ENCODE measurements around the gene ACOX1. TPM values are rescaled to one million over a fixed set of nuclear protein-coding genes. Genes with fewer than 3 reads are reported as not detected.
A peak's percentile ranks its signal among the peaks of the same experiment; 100 is the strongest.

ACOX1 gene
- total and polyA plus RNA-seq, 2 of the 13 experiments (the other 11 are each of a cell fraction or from before 2014, with no cell fraction given) = 86.4 to 120 TPM

DNA sequence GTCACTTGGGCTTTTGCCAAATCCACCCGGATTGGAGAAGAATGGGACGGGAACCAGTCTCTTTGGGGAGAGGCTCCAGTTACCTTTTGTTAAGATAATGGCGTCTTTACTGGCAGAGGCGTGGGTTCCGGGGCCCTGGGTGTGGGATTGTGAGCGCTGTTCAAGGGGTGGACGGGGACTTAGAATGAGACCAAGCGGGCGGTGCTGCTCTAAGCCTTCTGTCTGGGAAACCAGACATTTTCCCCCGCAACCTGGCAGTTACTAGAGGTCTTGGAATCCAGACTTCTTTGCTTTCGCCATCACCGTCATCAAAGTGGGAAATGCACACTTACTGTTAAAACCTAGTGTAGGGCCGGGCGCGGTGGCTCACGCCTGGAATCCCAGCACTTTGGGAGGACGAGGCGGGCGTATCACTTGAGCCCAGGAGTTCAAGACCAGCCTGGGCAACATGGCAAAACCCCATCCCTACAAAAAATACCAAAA is 780 bp upstream of the ACOX1 start (continued):
- TF ChIP-seq HOXA5 (CRISPR knock-in tag; IDR thresholded peaks at IDR 0.05) = no peak
- TF ChIP-seq ZNF263 (CRISPR knock-in tag; IDR thresholded peaks at IDR 0.05) = peak; percentile 7; the same call in 1 of the 2 replicates
- 0 out of 2 replicates have a peak, but pooled peaks have one; percentile 11 for TF ChIP-seq ZNF20 (CRISPR knock-in tag; IDR thresholded peaks at IDR 0.05)
- TF ChIP-seq, protein P1, sequence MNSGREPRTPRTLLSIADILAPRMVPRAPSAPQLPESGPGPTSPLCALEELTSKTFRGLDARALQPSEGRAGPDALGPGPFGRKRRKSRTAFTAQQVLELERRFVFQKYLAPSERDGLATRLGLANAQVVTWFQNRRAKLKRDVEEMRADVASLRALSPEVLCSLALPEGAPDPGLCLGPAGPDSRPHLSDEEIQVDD (CRISPR knock-in tag; IDR thresholded peaks at IDR 0.05; ENCODE audit: borderline replicate concordance) = no peak
- TF ChIP-seq PHF8 (CRISPR knock-in tag; IDR thresholded peaks at IDR 0.05) = no peak
- TF ChIP-seq NFKBIZ (CRISPR knock-in tag; IDR thresholded peaks at IDR 0.05) = 0 out of 2 replicates have a peak, but pooled peaks have one; percentile 12
- TF ChIP-seq MZF1 (CRISPR knock-in tag; IDR thresholded peaks at IDR 0.05; ENCODE audit: borderline replicate concordance) = no peak
- no peak for TF ChIP-seq TERF1 (CRISPR knock-in tag; IDR thresholded peaks at IDR 0.05)
- no peak for TF ChIP-seq MAFF (IDR thresholded peaks at IDR 0.05; ENCODE audit: low read depth, low read length)
- peak; percentile 13; the same call in 1 of the 2 replicates for TF ChIP-seq ZNF232 (CRISPR knock-in tag; IDR thresholded peaks at IDR 0.05; ENCODE audit: borderline replicate concordance)
- TF ChIP-seq ZNF17 (CRISPR knock-in tag; IDR thresholded peaks at IDR 0.05) = no peak
- no peak for TF ChIP-seq JUNB (CRISPR knock-in tag; IDR thresholded peaks at IDR 0.05; ENCODE audit: borderline replicate concordance)
- TF ChIP-seq EP300 (IDR thresholded peaks at IDR 0.05; ENCODE audit: low read depth in 2 of 2, low read length in 2 of 2) = no peak
- no peak for TF ChIP-seq EP300 (CRISPR knock-in tag; IDR thresholded peaks at IDR 0.05; ENCODE audit: borderline replicate concordance)
- no peak for TF ChIP-seq NONO (IDR thresholded peaks at IDR 0.05)
- TF ChIP-seq NONO (CRISPR knock-in tag; conservative IDR thresholded peaks at IDR 0.05) = no peak
- no peak for TF ChIP-seq HNRNPLL (IDR thresholded peaks at IDR 0.05; ENCODE audit: low read depth, low read length, poor library complexity, severe bottlenecking)
- TF ChIP-seq SRSF4 (IDR thresholded peaks at IDR 0.05; ENCODE audit: low read depth, low read length, poor library complexity, severe bottlenecking) = no peak
- TF ChIP-seq MLLT10 (CRISPR knock-in tag; IDR thresholded peaks at IDR 0.05) = no peak
- 0 out of 2 replicates have a peak, but pooled peaks have one; percentile 2 for TF ChIP-seq TCF7 (IDR thresholded peaks at IDR 0.05; ENCODE audit: low read depth)
- TF ChIP-seq FIP1L1 (IDR thresholded peaks at IDR 0.05; ENCODE audit: borderline replicate concordance, insufficient read depth, low read depth, low read length) = no peak
- no peak for TF ChIP-seq ZNF816 (CRISPR knock-in tag; IDR thresholded peaks at IDR 0.05; ENCODE audit: borderline replicate concordance)
- no peak for TF ChIP-seq ZNF282 (IDR thresholded peaks at IDR 0.05; ENCODE audit: partially characterized antibody)
- TF ChIP-seq KLF15 (CRISPR knock-in tag; IDR thresholded peaks at IDR 0.05; ENCODE audit: borderline replicate concordance) = no peak
- no peak for TF ChIP-seq TBX3 (IDR thresholded peaks at IDR 0.05; ENCODE audit: borderline replicate concordance)
- TF ChIP-seq FOXJ3 (CRISPR knock-in tag; IDR thresholded peaks at IDR 0.05; ENCODE audit: borderline replicate concordance) = no peak
- no peak for TF ChIP-seq ELF4 (CRISPR knock-in tag; IDR thresholded peaks at IDR 0.05; ENCODE audit: borderline replicate concordance)
- TF ChIP-seq, protein P2, sequence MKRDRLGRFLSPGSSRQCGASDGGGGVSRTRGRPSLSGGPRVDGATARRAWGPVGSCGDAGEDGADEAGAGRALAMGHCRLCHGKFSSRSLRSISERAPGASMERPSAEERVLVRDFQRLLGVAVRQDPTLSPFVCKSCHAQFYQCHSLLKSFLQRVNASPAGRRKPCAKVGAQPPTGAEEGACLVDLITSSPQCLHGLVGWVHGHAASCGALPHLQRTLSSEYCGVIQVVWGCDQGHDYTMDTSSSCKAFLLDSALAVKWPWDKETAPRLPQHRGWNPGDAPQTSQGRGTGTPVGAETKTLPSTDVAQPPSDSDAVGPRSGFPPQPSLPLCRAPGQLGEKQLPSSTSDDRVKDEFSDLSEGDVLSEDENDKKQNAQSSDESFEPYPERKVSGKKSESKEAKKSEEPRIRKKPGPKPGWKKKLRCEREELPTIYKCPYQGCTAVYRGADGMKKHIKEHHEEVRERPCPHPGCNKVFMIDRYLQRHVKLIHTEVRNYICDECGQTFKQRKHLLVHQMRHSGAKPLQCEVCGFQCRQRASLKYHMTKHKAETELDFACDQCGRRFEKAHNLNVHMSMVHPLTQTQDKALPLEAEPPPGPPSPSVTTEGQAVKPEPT (CRISPR knock-in tag; IDR thresholded peaks at IDR 0.05; ENCODE audit: low read depth) = no peak
